ENCODE data around the gene PSMD13.

The PSMD13 gene

DNA sequence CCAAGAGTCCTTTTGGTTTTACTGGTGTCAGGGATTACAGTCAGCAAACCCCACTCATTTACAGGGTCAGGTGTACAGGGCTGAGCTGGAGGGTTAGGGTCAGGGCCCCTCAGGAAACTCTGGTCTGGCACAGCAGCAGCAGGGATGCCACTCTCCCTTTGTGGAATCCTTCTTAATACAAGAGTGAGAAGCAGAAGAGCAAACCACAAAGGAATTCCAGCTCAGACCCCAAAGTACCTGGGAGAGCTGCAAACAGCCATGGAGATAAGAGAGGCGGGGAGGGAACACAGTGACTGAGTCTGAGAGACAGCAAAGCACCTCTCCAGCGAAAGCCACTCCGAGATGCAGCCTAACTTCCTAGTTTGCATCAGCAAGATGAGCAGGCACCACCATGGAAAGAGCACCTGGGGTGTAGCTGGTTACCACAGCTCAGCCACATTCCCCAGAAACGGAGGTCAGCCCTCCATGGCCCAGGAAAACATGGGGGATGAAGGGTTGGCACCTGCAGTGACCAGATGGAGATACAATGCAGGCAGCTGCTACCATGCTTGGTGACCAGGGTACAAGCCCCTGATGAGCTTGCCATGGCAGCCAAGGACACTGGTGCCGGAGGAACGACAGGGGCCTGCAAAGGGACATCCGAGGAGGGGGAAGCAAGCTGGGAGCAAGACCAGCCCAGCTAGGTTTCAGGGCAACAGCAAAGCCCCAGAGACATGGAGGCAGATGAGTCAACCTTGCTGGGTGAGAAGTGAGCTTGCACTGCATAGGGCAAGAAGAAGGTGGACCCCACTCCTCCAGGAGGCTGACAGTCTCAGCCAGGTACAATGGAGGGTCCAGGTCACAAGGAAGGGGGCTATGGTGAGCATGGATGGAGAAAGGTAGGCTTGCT, 33.5 kb upstream of the PSMD13 start:
- TF ChIP-seq RARB (CRISPR knock-in tag; IDR thresholded peaks at IDR 0.05) = no peak

GRCh38 chr11:203945-204586, 32.7 kb upstream of the PSMD13 start:
- no peak for ATAC-seq
- TF ChIP-seq SNAI2 (CRISPR knock-in tag; IDR thresholded peaks at IDR 0.05) = no peak
- TF ChIP-seq CSDC2 (CRISPR knock-in tag; IDR thresholded peaks at IDR 0.05) = no peak
- no peak for TF ChIP-seq ZNF8 (CRISPR knock-in tag; IDR thresholded peaks at IDR 0.05)
- no peak for TF ChIP-seq ZFP3 (CRISPR knock-in tag; IDR thresholded peaks at IDR 0.05)
- no peak for TF ChIP-seq TSHZ2 (CRISPR knock-in tag; IDR thresholded peaks at IDR 0.05)

More for the DNA sequence above, 33.5 kb upstream of the PSMD13 start:
- no peak for ATAC-seq

- ATAC-seq = no peak
- TF ChIP-seq, protein P1, sequence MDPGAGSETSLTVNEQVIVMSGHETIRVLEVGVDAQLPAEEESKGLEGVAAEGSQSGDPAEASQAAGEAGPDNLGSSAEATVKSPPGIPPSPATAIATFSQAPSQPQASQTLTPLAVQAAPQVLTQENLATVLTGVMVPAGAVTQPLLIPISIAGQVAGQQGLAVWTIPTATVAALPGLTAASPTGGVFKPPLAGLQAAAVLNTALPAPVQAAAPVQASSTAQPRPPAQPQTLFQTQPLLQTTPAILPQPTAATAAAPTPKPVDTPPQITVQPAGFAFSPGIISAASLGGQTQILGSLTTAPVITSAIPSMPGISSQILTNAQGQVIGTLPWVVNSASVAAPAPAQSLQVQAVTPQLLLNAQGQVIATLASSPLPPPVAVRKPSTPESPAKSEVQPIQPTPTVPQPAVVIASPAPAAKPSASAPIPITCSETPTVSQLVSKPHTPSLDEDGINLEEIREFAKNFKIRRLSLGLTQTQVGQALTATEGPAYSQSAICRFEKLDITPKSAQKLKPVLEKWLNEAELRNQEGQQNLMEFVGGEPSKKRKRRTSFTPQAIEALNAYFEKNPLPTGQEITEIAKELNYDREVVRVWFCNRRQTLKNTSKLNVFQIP (CRISPR knock-in tag; IDR thresholded peaks at IDR 0.05; ENCODE audit: borderline replicate concordance, low read depth) = no peak
Observed at GRCh38 chr11:204587-205109, 32.1 kb upstream of the PSMD13 start.

- no peak for ATAC-seq
- TF ChIP-seq ZNF8 (CRISPR knock-in tag; IDR thresholded peaks at IDR 0.05) (no peak), ZNF70 (CRISPR knock-in tag; IDR thresholded peaks at IDR 0.05) (no peak), GLIS3 (CRISPR knock-in tag; IDR thresholded peaks at IDR 0.05) (no peak), ZFP3 (CRISPR knock-in tag; IDR thresholded peaks at IDR 0.05) (no peak), PPARA (CRISPR knock-in tag; IDR thresholded peaks at IDR 0.05; ENCODE audit: borderline replicate concordance) (no peak), SNAI2 (CRISPR knock-in tag; IDR thresholded peaks at IDR 0.05) (no peak), ESRRG (CRISPR knock-in tag; IDR thresholded peaks at IDR 0.05) (no peak), OSR1 (CRISPR knock-in tag; IDR thresholded peaks at IDR 0.05) (no peak), BACH2 (CRISPR knock-in tag; IDR thresholded peaks at IDR 0.05; ENCODE audit: borderline replicate concordance) (no peak), TOX (CRISPR knock-in tag; IDR thresholded peaks at IDR 0.05; ENCODE audit: borderline replicate concordance) (no peak), ARNTL (CRISPR knock-in tag; IDR thresholded peaks at IDR 0.05; ENCODE audit: borderline replicate concordance, low read depth) (no peak), RARB (CRISPR knock-in tag; IDR thresholded peaks at IDR 0.05) (no peak), TSHZ2 (CRISPR knock-in tag; IDR thresholded peaks at IDR 0.05) (no peak)
- TF ChIP-seq, protein P2, sequence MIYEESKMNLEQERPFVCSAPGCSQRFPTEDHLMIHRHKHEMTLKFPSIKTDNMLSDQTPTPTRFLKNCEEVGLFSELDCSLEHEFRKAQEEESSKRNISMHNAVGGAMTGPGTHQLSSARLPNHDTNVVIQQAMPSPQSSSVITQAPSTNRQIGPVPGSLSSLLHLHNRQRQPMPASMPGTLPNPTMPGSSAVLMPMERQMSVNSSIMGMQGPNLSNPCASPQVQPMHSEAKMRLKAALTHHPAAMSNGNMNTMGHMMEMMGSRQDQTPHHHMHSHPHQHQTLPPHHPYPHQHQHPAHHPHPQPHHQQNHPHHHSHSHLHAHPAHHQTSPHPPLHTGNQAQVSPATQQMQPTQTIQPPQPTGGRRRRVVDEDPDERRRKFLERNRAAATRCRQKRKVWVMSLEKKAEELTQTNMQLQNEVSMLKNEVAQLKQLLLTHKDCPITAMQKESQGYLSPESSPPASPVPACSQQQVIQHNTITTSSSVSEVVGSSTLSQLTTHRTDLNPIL (CRISPR knock-in tag; IDR thresholded peaks at IDR 0.05; ENCODE audit: low read depth) = no peak
Observed at GRCh38 chr11:205221-206001, 31.4 kb upstream of the PSMD13 start.

All from SK-N-SH treated with all-trans-retinoic acid at 6 μM for 48 hours (cell line).